ENCODE results near the gene IFT43. TPM values are rescaled to one million over a fixed set of nuclear protein-coding genes. Genes with fewer than 3 reads are reported as not detected.
A peak's percentile ranks its signal among the peaks of the same experiment; 100 is the strongest.

The IFT43 gene
- total and polyA plus RNA-seq, 7 donors, result 10.4 to 23.6 (median 15.6) TPM

DNA sequence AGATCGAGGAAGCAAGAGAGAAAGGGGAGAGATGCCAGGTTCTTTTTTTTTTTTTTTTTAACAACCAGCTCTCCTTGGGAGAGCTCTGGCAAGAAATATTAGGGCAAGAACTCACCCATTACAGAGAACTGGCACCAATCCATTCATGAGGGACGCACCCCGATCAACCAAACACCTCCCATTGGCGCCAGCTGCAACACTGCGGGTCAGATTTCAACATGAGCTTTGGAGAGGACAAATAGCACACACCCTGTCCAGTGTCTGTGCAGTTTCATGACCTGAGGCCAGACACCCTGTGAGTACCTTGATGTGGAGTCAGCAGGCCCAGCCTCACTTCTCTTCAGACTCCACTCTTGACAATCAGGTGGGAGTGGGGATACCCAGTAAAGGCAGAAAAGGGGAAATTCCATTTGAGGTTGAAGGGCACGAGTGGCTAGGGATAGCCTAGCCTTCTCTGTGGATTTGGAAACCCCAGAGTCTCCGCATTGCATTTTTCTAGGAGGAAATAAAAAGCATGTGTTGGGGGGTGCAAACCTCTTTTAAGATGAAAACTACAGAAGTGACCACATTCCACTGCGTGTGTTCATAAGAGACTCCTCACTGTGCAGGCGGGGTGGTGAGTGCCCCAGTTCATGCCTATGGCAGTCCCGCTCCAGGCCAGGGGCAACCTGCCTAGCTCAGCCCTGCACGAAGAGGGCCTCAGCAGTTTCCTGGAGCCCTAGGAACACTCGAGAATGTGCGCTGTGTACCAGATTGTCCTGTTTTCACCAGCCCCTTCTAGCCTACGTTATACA lies 123.7 kb downstream of the IFT43 start:
- Histone ChIP-seq H3K4me1 (no peaks in the 10 kb centered on the region), H3K4me3 (no peak overlapping the region), H3K27me3 (ENCODE audit: insufficient read depth in 3 of 3, low read length in 2 of 3) (peaks cover 0 to 3% (median 0%) of the 10 kb centered on the region in 3 donors), H3K27ac (no peak overlapping the region), H3K9me3 (no peaks in the 10 kb centered on the region), H3K36me3 (ENCODE audit: insufficient read depth in 1 of 2, low read depth in 1 of 2) (no peaks in the 10 kb centered on the region)
- DNase-seq, result peak in 1 of 2 donors; percentile 83
- ATAC-seq, result peak; percentile 42 to 90 (median 80)
- intact Hi-C loops (cut with DNase I), result no loop called here
- WGBS, 3 donors, result 59 to 64% (median 62%) methylated on average over 14 of the region's 14 CpGs
- TF ChIP-seq, protein P1, sequence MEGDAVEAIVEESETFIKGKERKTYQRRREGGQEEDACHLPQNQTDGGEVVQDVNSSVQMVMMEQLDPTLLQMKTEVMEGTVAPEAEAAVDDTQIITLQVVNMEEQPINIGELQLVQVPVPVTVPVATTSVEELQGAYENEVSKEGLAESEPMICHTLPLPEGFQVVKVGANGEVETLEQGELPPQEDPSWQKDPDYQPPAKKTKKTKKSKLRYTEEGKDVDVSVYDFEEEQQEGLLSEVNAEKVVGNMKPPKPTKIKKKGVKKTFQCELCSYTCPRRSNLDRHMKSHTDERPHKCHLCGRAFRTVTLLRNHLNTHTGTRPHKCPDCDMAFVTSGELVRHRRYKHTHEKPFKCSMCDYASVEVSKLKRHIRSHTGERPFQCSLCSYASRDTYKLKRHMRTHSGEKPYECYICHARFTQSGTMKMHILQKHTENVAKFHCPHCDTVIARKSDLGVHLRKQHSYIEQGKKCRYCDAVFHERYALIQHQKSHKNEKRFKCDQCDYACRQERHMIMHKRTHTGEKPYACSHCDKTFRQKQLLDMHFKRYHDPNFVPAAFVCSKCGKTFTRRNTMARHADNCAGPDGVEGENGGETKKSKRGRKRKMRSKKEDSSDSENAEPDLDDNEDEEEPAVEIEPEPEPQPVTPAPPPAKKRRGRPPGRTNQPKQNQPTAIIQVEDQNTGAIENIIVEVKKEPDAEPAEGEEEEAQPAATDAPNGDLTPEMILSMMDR (IDR thresholded peaks at IDR 0.05), result no peak

DNA sequence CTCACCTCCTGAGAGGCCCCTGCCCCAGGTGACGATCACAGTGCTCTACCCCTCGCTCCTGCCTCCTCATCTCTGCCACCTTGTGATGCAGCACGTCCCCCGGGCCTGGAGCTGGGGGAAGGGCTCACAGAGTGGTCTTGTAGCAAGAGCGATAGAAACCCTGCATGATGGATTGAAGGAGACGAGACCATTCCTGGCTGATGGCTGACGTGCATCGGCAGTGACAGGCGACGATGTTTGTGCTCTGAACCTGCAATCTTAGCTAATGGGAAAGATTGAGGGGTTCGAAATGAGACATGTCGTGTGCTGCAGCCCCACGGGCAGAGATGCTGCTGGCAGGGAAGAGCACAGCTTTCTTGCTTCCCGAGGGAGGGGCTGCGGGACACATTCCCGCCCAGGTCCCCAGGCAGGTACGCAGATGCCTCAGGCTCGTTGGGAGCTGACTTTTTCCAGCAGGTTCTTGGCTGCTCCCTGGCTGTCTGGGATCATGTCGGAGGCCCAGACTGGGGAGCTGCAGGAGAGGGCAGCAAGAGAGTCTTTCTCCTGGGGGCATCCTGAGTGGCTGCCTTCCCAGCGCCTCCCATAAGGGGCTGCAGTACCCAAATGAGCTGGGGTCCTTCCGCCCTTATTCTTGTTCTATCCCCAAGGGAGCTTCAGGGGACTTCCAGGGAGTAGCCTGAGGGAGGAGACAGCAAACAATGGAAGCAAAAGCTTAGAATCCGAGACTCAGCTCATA lies 127.5 kb downstream of the IFT43 start:
- TF ChIP-seq, protein P1 (IDR thresholded peaks at IDR 0.05), result no peak
- Histone ChIP-seq H3K27me3 (ENCODE audit: insufficient read depth in 3 of 3, low read length in 2 of 3) (peaks cover 0 to 3% (median 0%) of the 10 kb centered on the region in 3 donors), H3K27ac (no peak overlapping the region), H3K4me3 (no peak overlapping the region), H3K36me3 (ENCODE audit: insufficient read depth in 1 of 2, low read depth in 1 of 2) (no peaks in the 10 kb centered on the region), H3K9me3 (no peaks in the 10 kb centered on the region), H3K4me1 (no peaks in the 10 kb centered on the region)
- ATAC-seq, result no peak
- intact Hi-C loops (cut with DNase I), result no loop called here
- DNase-seq, result no peak
- 67 to 74% (median 68%) methylated on average over 22 of the region's 22 CpGs for WGBS, 3 donors

DNA sequence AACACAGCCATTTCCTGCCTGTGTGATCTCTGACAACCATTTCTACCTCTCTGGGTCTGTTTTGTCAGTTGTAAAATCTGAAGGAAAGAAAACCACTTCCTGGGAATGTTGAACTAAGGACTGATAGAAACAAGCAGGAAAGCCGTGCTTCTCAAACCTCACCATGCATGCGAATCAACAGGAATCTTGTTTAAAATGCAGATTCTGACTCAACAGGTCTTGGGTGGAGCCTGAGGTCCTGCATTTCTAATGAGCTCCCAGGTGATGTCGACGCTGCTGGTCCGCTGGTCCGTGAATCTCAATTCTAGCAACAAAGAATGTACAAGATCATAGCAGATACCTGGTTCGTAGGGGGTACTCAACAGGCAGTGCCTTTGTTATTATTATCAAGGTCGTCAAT lies 128.1 kb downstream of the IFT43 start:
- intact Hi-C loops (cut with DNase I), result no loop called here
- H3K4me1 ChIP-seq, result no peaks in the 10 kb centered on the region
- no peaks in the 10 kb centered on the region for H3K36me3 ChIP-seq (ENCODE audit: insufficient read depth in 1 of 2, low read depth in 1 of 2)
- H3K27me3 ChIP-seq (ENCODE audit: insufficient read depth in 3 of 3, low read length in 2 of 3), result peaks cover 0 to 3% (median 0%) of the 10 kb centered on the region in 3 donors
- TF ChIP-seq, protein P1 (IDR thresholded peaks at IDR 0.05), result no peak
- H3K4me3 ChIP-seq, result no peak overlapping the region
- 59 to 66% (median 63%) methylated on average over 8 of the region's 8 CpGs for WGBS, 3 donors
- no peak overlapping the region for H3K27ac ChIP-seq
- ATAC-seq, result no peak
- no peaks in the 10 kb centered on the region for H3K9me3 ChIP-seq
- no peak for DNase-seq

DNA sequence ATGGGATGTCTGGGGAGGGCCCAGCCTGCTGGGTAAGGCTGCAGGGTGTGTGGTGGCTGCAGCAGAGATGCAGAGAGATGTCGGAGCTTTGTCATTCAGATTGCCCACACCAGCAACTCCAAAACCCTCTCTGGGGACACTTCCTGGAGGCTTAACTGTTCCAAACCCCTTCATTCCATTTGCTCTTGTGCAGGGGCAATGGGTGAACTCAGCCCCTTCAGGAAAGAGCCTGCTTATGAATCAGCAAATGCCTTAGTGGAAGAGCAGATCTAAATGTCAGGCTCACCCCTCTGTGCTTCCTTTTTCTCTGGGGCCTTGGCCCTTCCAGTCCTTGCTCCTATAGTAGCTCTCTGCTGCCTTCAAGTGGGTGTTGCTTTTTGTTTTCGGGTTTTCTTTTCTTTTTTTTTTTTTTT lies 129.5 kb downstream of the IFT43 start:
- no peaks in the 10 kb centered on the region for H3K4me1 ChIP-seq
- 76 to 87% (median 81%) methylated on average over 2 of the region's 2 CpGs for WGBS, 3 donors
- H3K9me3 ChIP-seq, result no peaks in the 10 kb centered on the region
- ATAC-seq (no peak), DNase-seq (no peak)
- H3K36me3 ChIP-seq (ENCODE audit: insufficient read depth in 1 of 2, low read depth in 1 of 2), result no peaks in the 10 kb centered on the region
- intact Hi-C loops (cut with DNase I), result no loop called here
- no peak overlapping the region for H3K27ac ChIP-seq
- H3K4me3 ChIP-seq, result no peak overlapping the region
- TF ChIP-seq, protein P1 (IDR thresholded peaks at IDR 0.05), result no peak
- H3K27me3 ChIP-seq (ENCODE audit: insufficient read depth in 3 of 3, low read length in 2 of 3), result peaks cover 0 to 3% (median 0%) of the 10 kb centered on the region in 3 donors
